Body of pancreas (tissue), 4 donors: ENCODE data around the gene PRDM16. TPM values are rescaled to one million over a fixed set of nuclear protein-coding genes. Genes with fewer than 3 reads are reported as not detected.

Experiments
- ATAC-seq: fragments of 150-250 bp; one replicate; pipeline ENCODE4 v1.9.1; 2016
- DNase-seq, 4 donors: peaks; one replicate each; pipeline ENCODE4 v3.0.0-alpha.2; 2019
- H3K27ac ChIP-seq, 4 donors: fragments of 200-600 bp; sonication (generic); 1 replicate in 3 of 4; 2 replicates in 1 of 4; pipeline versions ENCODE4 v1.5.1 to v1.6.1; 2016 to 2019; ENCODE audit warnings: mild to moderate bottlenecking in 1 of 4, mixed read lengths in 1 of 4, moderate library complexity in 1 of 4
- H3K27me3 ChIP-seq, 2 donors: fragments of 200-600 bp; sonication (generic); one replicate each; pipeline ENCODE4 v1.6.0; 2016; ENCODE audit warnings: mild to moderate bottlenecking in 1 of 2
- H3K36me3 ChIP-seq, 2 donors: fragments of 200-600 bp; sonication (generic); replicated peaks in 1 of 2; 2 replicates each; pipeline ENCODE4 v1.5.1; 2016; ENCODE audit warnings: low read depth in 2 of 2; ENCODE audit not compliant: insufficient read depth in 1 of 2
- H3K4me1 ChIP-seq: fragments of 200-600 bp; sonication (generic); one replicate; pipeline ENCODE4 v1.6.0; 2016
- H3K4me3 ChIP-seq, 2 donors: fragments of 200-600 bp; sonication (generic); 1 replicate in 1 of 2; 2 replicates in 1 of 2; pipeline ENCODE4 v1.5.1; 2016 to 2019
- H3K9me3 ChIP-seq, 3 donors: fragments of 200-600 bp; sonication (generic); 1 replicate in 2 of 3; 2 replicates in 1 of 3; pipeline ENCODE4 v1.5.1; 2016
- CTCF ChIP-seq, 7 experiments: fragments of 450-650 bp in 4 of 7; fragments of 200-600 bp in 3 of 7; sonication (generic) in 3 of 7; IDR thresholded peaks; one replicate each; pipeline ENCODE4 v1.5.1; 2016 to 2019; ENCODE audit warnings: antibody characterized with exemption in 7 of 7
- POLR2A ChIP-seq, 3 donors: fragments of 450-650 bp; IDR thresholded peaks; one replicate each; pipeline ENCODE4 v1.6.1; 2016; ENCODE audit warnings: antibody characterized with exemption in 3 of 3, mild to moderate bottlenecking in 2 of 3
- WGBS, 2 donors: methylation state at CpG; one replicate each; pipeline ENCODE4 v1.1.5; 2017; 5-methylcytosine and 5-hydroxymethylcytosine counted together
- intact Hi-C: fragments of 100-400 bp; cut with DNase I; formaldehyde crosslinking; loops from one replicate; pipeline ENCODE4 v1.15.1; 2023
- total RNA-seq, 2 donors: library from RNA; depleted of rRNA; stranded (reverse); fragments of >200 nt; gene quantifications; one replicate each; pipeline ENCODE4 v1.1.0, GENCODE V29; 2016

PRDM16 gene
- total RNA-seq, 2 donors from 2014 or later: 15.2 to 16.6 TPM

DNA sequence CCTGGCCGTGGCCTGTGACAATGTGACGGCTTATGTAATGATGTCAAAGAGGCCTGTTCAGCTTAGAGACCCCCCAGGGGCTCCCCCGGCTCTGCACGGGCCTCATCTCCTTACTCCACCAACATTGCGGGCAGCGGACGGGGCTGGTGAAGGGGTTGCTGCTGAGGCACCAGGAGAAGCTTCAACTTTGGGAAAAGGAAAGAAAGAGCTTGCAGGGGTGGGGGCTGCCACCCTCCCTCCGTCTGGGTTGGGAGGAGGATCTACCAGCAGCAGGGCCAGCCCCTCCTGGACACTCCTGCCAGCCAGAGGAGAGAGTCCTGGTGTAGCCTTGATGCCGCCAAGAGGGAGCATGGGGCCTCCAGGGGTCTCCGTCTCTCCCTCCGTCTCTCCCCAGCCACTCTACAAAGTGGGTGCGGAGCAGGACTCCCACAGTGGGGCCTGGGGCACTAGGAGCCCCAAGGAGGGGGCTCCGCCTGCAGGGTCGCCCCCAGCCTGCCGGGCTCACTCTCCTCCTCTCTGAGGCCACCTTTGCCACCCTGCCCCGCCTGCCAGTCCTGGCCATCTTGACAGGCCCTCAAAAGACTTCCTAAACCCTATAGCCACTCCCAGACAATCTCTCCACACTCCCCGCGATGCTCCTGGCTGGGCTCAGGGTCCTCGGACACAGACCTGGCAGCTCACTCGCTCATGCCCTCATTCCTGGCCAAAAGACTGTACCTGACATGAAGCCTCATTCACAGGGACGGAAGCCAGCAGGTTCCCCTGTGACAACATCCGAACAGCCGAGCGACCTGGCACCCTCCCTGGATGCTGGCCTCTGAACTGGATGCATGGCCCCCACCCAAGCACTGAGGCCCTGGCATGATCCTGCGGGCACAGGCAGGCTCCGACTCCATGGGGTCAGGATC is 255.0 kb downstream of the PRDM16 start:
- no peak for TF ChIP-seq CTCF (IDR thresholded peaks at IDR 0.05)
- no peak for TF ChIP-seq POLR2A (IDR thresholded peaks at IDR 0.05)
- intact Hi-C loops: no loop called here
- Histone ChIP-seq H3K9me3 (no peaks in the 10 kb centered on the region), H3K4me1 (peaks cover 50% of the 10 kb centered on the region), H3K36me3 (no peaks in the 10 kb centered on the region), H3K27ac (peak overlapping the region; percentile 63 to 81 (median 76)), H3K4me3 (no peak overlapping the region), H3K27me3 (no peaks in the 10 kb centered on the region)
- DNase-seq (no peak), ATAC-seq (no peak)
- WGBS, 2 donors: 77 to 86% methylated on average over 10 to 26 of the region's 26 CpGs

DNA sequence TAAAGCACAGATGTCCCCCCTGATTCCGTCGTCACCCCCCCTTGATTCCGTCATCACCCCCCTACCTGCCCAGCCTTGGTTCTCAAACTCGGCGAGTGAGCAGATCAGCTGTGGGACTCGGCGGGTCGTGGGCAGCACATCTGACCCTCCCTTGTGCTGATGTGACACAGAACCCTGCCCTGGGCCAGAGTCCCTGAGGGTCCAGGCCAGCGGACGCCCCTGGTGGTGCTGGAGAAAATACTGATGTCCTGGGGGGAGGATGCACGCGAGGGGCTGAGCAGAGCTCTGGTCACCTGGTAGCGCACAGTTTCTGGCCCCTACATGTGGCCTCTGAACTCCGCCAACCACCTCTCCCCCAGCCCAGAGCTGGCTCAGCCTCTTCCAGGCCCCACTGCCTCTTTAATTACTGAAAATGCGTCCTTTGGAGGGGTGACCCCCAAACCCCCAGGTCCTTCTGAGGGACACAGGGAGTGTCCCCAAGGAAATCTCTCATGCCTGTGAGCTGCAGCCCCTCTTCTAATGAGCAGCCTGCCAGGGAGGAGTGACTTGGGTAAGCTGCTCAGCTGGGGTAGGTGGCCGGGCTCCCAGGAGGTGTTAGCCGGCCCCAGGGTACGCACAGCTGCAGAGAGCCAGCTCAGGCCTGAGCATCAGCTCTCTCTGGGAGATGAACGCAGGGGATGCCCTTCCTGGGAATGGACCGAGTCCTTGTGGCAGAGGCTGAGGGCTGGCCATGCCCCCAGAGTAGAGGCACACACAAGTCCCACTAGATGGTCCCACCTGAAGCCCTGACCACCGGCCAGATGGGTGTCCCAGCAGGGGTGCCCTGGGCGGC is 255.9 kb downstream of the PRDM16 start:
- WGBS, 2 donors: 93 to 98% methylated on average over 10 to 19 of the region's 22 CpGs
- TF ChIP-seq POLR2A (IDR thresholded peaks at IDR 0.05) (no peak), CTCF (IDR thresholded peaks at IDR 0.05) (no peak)
- Histone ChIP-seq H3K27me3 (no peaks in the 10 kb centered on the region), H3K27ac (peak overlapping the region in 2 of 4 donors; percentile 63 to 79), H3K9me3 (no peaks in the 10 kb centered on the region), H3K4me3 (no peak overlapping the region), H3K4me1 (peaks cover 42% of the 10 kb centered on the region), H3K36me3 (no peaks in the 10 kb centered on the region)
- intact Hi-C loops: no loop called here
- ATAC-seq: no peak
- no peak for DNase-seq

GRCh38 chr1:3326516-3327388 is 257.7 kb downstream of the PRDM16 start:
- no peaks in the 10 kb centered on the region for H3K27me3 ChIP-seq
- no peaks in the 10 kb centered on the region for H3K36me3 ChIP-seq
- 89 to 100% methylated on average over 1 to 21 of the region's 21 CpGs for WGBS, 2 donors
- H3K4me1 ChIP-seq: peaks cover 39% of the 10 kb centered on the region
- intact Hi-C loops: no loop called here
- ATAC-seq (no peak), DNase-seq (no peak)
- no peaks in the 10 kb centered on the region for H3K9me3 ChIP-seq
- no peak overlapping the region for H3K27ac ChIP-seq
- no peak overlapping the region for H3K4me3 ChIP-seq
- TF ChIP-seq POLR2A (IDR thresholded peaks at IDR 0.05) (no peak), CTCF (IDR thresholded peaks at IDR 0.05) (no peak)

- WGBS, 2 donors: 94% methylated on average over 3 to 15 of the region's 15 CpGs
These were observed 258.3 kb downstream of the PRDM16 start for GRCh38 chr1:3327389-3327702.

More at GRCh38 chr1:3327389-3327702, 258.3 kb downstream of the PRDM16 start:
- intact Hi-C loops: no loop called here
- no peaks in the 10 kb centered on the region for H3K27me3 ChIP-seq
- no peaks in the 10 kb centered on the region for H3K36me3 ChIP-seq
- H3K9me3 ChIP-seq: no peaks in the 10 kb centered on the region
- H3K4me1 ChIP-seq: peaks cover 33% of the 10 kb centered on the region
- no peak for TF ChIP-seq POLR2A (IDR thresholded peaks at IDR 0.05)
- no peak overlapping the region for H3K4me3 ChIP-seq
- no peak overlapping the region for H3K27ac ChIP-seq
- ATAC-seq: no peak
- no peak for DNase-seq
